Measurements from ENCODE around the gene DNAJB11. TPM values are rescaled to one million over a fixed set of nuclear protein-coding genes. Genes with fewer than 3 reads are reported as not detected.

The DNAJB11 gene
- total RNA-seq, 1 donor from 2014 or later: 34.6 TPM

DNA sequence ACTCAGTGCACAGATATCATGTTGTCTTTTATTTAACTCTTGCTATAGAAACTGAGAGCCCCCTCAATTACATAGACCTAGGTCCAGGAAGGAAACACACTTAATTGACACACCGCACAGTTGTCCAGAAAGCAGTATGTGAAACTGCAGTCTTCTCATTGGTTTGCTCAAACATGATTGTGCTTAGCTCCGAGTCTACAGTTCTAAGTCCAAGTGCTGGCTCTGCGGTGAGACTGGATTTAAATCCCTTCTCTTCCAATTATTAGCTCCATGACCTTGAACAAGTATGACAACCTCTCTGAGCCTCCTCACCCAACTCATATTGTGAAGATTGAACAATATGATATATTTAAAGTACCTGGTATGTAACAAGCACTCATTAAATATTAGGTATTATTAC is 23.3 kb downstream of the DNAJB11 start:
- H3K27me3 ChIP-seq: no peaks in the 10 kb centered on the region
- TF ChIP-seq POLR2AphosphoS5 (IDR thresholded peaks at IDR 0.05; ENCODE audit: insufficient read depth in 1 of 2, low read depth in 1 of 2): no peak
- TF ChIP-seq POLR2A (IDR thresholded peaks at IDR 0.05): no peak
- TF ChIP-seq, protein P1, sequence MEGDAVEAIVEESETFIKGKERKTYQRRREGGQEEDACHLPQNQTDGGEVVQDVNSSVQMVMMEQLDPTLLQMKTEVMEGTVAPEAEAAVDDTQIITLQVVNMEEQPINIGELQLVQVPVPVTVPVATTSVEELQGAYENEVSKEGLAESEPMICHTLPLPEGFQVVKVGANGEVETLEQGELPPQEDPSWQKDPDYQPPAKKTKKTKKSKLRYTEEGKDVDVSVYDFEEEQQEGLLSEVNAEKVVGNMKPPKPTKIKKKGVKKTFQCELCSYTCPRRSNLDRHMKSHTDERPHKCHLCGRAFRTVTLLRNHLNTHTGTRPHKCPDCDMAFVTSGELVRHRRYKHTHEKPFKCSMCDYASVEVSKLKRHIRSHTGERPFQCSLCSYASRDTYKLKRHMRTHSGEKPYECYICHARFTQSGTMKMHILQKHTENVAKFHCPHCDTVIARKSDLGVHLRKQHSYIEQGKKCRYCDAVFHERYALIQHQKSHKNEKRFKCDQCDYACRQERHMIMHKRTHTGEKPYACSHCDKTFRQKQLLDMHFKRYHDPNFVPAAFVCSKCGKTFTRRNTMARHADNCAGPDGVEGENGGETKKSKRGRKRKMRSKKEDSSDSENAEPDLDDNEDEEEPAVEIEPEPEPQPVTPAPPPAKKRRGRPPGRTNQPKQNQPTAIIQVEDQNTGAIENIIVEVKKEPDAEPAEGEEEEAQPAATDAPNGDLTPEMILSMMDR (IDR thresholded peaks at IDR 0.05): no peak
- no peaks in the 10 kb centered on the region for H3K9me3 ChIP-seq

GRCh38 chr3:186594591-186595113 is 24.1 kb downstream of the DNAJB11 start:
- intact Hi-C loops (cut with DNase I): no loop called here

More for the DNA sequence above, 23.3 kb downstream of the DNAJB11 start:
- Histone ChIP-seq H3K4me3 (no peak overlapping the region), H3K27ac (no peak overlapping the region), H3K36me3 (no peaks in the 10 kb centered on the region), H3K4me1 (no peaks in the 10 kb centered on the region)
- intact Hi-C loops (cut with DNase I): no loop called here
- DNase-seq (ENCODE audit: extremely low spot score in 2 of 2): no peak

GRCh38 chr3:186596568-186597287 is 26.2 kb downstream of the DNAJB11 start:
- intact Hi-C loops (cut with DNase I): no loop called here
- H3K27ac ChIP-seq: no peak overlapping the region
- H3K9me3 ChIP-seq: no peaks in the 10 kb centered on the region
- no peaks in the 10 kb centered on the region for H3K36me3 ChIP-seq
- H3K27me3 ChIP-seq: no peaks in the 10 kb centered on the region
- H3K4me1 ChIP-seq: no peaks in the 10 kb centered on the region
- TF ChIP-seq POLR2AphosphoS5 (IDR thresholded peaks at IDR 0.05; ENCODE audit: insufficient read depth in 1 of 2, low read depth in 1 of 2) (no peak), POLR2A (IDR thresholded peaks at IDR 0.05) (no peak)
- TF ChIP-seq, protein P1 (IDR thresholded peaks at IDR 0.05): no peak
- DNase-seq (ENCODE audit: extremely low spot score in 2 of 2): no peak
- no peak overlapping the region for H3K4me3 ChIP-seq

More at GRCh38 chr3:186594591-186595113, 24.1 kb downstream of the DNAJB11 start:
- no peaks in the 10 kb centered on the region for H3K9me3 ChIP-seq
- no peak overlapping the region for H3K4me3 ChIP-seq
- no peaks in the 10 kb centered on the region for H3K27me3 ChIP-seq
- no peaks in the 10 kb centered on the region for H3K36me3 ChIP-seq
- no peak overlapping the region for H3K27ac ChIP-seq
- H3K4me1 ChIP-seq: no peaks in the 10 kb centered on the region
- DNase-seq (ENCODE audit: extremely low spot score in 2 of 2): no peak
- TF ChIP-seq, protein P1 (IDR thresholded peaks at IDR 0.05): no peak
- no peak for TF ChIP-seq POLR2A (IDR thresholded peaks at IDR 0.05)

- no peak for DNase-seq (ENCODE audit: extremely low spot score in 2 of 2)
- H3K4me3 ChIP-seq: no peak overlapping the region
- intact Hi-C loops (cut with DNase I): no loop called here
Measured at GRCh38 chr3:186598108-186598784, 27.7 kb downstream of the DNAJB11 start.

More at GRCh38 chr3:186598108-186598784, 27.7 kb downstream of the DNAJB11 start:
- no peaks in the 10 kb centered on the region for H3K9me3 ChIP-seq
- no peaks in the 10 kb centered on the region for H3K36me3 ChIP-seq
- TF ChIP-seq, protein P1 (IDR thresholded peaks at IDR 0.05): no peak
- no peak for TF ChIP-seq POLR2A (IDR thresholded peaks at IDR 0.05)
- TF ChIP-seq POLR2AphosphoS5 (IDR thresholded peaks at IDR 0.05; ENCODE audit: insufficient read depth in 1 of 2, low read depth in 1 of 2): no peak
- H3K27me3 ChIP-seq: no peaks in the 10 kb centered on the region
- no peaks in the 10 kb centered on the region for H3K4me1 ChIP-seq
- no peak overlapping the region for H3K27ac ChIP-seq

Data from vagina (tissue), 2 donors.